Measurements from ENCODE around the gene SEC23IP.

DNA sequence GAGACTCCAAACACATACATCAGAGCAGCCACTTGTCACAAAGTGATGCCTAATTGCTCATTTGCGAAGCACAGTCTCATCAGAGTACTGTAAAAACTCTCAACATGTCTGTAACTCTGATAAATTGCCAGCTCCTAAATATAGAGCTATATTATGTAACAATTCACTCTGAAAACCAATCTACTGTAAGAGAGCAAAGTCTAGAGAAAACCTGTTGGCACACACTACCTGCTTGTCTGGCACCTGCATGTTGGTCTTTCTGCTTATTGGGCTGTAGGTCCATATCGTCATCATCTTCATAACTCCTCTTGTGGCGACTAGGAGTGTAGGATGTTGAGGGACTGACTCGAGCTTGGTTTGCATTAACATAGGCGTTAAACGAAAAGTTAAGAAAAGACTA lies 39.7 kb upstream of the SEC23IP start:
- TF ChIP-seq, protein P1, sequence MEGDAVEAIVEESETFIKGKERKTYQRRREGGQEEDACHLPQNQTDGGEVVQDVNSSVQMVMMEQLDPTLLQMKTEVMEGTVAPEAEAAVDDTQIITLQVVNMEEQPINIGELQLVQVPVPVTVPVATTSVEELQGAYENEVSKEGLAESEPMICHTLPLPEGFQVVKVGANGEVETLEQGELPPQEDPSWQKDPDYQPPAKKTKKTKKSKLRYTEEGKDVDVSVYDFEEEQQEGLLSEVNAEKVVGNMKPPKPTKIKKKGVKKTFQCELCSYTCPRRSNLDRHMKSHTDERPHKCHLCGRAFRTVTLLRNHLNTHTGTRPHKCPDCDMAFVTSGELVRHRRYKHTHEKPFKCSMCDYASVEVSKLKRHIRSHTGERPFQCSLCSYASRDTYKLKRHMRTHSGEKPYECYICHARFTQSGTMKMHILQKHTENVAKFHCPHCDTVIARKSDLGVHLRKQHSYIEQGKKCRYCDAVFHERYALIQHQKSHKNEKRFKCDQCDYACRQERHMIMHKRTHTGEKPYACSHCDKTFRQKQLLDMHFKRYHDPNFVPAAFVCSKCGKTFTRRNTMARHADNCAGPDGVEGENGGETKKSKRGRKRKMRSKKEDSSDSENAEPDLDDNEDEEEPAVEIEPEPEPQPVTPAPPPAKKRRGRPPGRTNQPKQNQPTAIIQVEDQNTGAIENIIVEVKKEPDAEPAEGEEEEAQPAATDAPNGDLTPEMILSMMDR (IDR thresholded peaks at IDR 0.05), result no peak
- TF ChIP-seq EZH2phosphoT487 (IDR thresholded peaks at IDR 0.05) (no peak), EZH2 (IDR thresholded peaks at IDR 0.05) (no peak)
